GM12891 (cell line): ENCODE data around the gene SPATS2.
A peak's percentile ranks its signal among the peaks of the same experiment; 100 is the strongest.

ENCODE experiments used
- DNase-seq: peaks from one replicate; pipeline ENCODE4 v3.0.0; 2011; ENCODE audit warnings: low spot score; ENCODE audit not compliant: insufficient read length
- FAIRE-seq: peaks from 2 replicates; lab custom pipeline; 2011; peaks lifted over from hg19 to GRCh38; lab: Jason Lieb, UNC
- PAX5 ChIP-seq: IDR thresholded peaks from 2 replicates; pipeline ENCODE4 v1.6.1; 2011; ENCODE audit warnings: low read length, moderate library complexity, mild to moderate bottlenecking; ENCODE audit not compliant: insufficient read depth, severe bottlenecking
- POLR2A ChIP-seq: IDR thresholded peaks from 2 replicates; pipeline ENCODE4 v1.6.1; 2011; ENCODE audit warnings: low read depth, low read length, control low read depth
- POLR2AphosphoS5 ChIP-seq: IDR thresholded peaks from 2 replicates; pipeline ENCODE4 v1.6.1; 2011; ENCODE audit warnings: low read depth, low read length, control low read depth
- POU2F2 ChIP-seq: IDR thresholded peaks from 2 replicates; pipeline ENCODE4 v1.6.1; 2011; ENCODE audit warnings: low read depth, mild to moderate bottlenecking, control low read depth, low read length, moderate library complexity
- SPI1 ChIP-seq: IDR thresholded peaks from 2 replicates; pipeline ENCODE4 v1.6.1; 2011; ENCODE audit warnings: low read depth, low read length, control low read depth
- TAF1 ChIP-seq: IDR thresholded peaks from 2 replicates; pipeline ENCODE4 v1.6.1; 2011; ENCODE audit warnings: low read depth, low read length, control low read depth

Gene SPATS2

GRCh38 chr12:49404956-49405355 lies 37.7 kb downstream of the SPATS2 start:
- TF ChIP-seq POLR2A (no peak), POLR2AphosphoS5 (no peak), TAF1 (no peak)
- no peak for DNase-seq

GRCh38 chr12:49410818-49411217 lies 43.6 kb downstream of the SPATS2 start:
- TF ChIP-seq PAX5 (no peak), TAF1 (no peak), POU2F2 (no peak), POLR2A (no peak), POLR2AphosphoS5 (no peak), SPI1 (no peak)
- FAIRE-seq: no peak
- no peak for DNase-seq

More at GRCh38 chr12:49404956-49405355, 37.7 kb downstream of the SPATS2 start:
- no peak for FAIRE-seq

GRCh38 chr12:49413010-49413409 lies 45.7 kb downstream of the SPATS2 start:
- TF ChIP-seq SPI1 (no peak), POLR2A (no peak), POU2F2 (no peak), POLR2AphosphoS5 (no peak), TAF1 (no peak), PAX5 (no peak)
- DNase-seq: no peak
- FAIRE-seq: no peak

- DNase-seq (no peak), FAIRE-seq (no peak)
- no peak for TF ChIP-seq POU2F2
- TF ChIP-seq SPI1: no peak
Observed at GRCh38 chr12:49413796-49414195, 46.5 kb downstream of the SPATS2 start.

- no peak for FAIRE-seq
- no peak for TF ChIP-seq POU2F2
- TF ChIP-seq PAX5: no peak
- no peak for TF ChIP-seq TAF1
- no peak for TF ChIP-seq SPI1
- no peak for TF ChIP-seq POLR2A
- no peak for TF ChIP-seq POLR2AphosphoS5
Observed at GRCh38 chr12:49414364-49414763, 47.1 kb downstream of the SPATS2 start.

GRCh38 chr12:49415521-49415970 lies 48.3 kb downstream of the SPATS2 start:
- DNase-seq: no peak
- FAIRE-seq: no peak
- TF ChIP-seq PAX5 (no peak), POU2F2 (no peak), POLR2A (no peak), SPI1 (no peak), POLR2AphosphoS5 (no peak), TAF1 (no peak)

More at GRCh38 chr12:49414364-49414763, 47.1 kb downstream of the SPATS2 start:
- DNase-seq: no peak

GRCh38 chr12:49416892-49417291 lies 49.6 kb downstream of the SPATS2 start:
- DNase-seq (no peak), FAIRE-seq (no peak)
- no peak for TF ChIP-seq POU2F2
- peak; percentile 13; the same call in 1 of the 2 replicates for TF ChIP-seq SPI1

- FAIRE-seq (no peak), DNase-seq (no peak)
- TF ChIP-seq SPI1: no peak
- no peak for TF ChIP-seq PAX5
- TF ChIP-seq TAF1: no peak
- TF ChIP-seq POU2F2: no peak
- no peak for TF ChIP-seq POLR2AphosphoS5
- TF ChIP-seq POLR2A: no peak
Observed at GRCh38 chr12:49417558-49417957, 50.3 kb downstream of the SPATS2 start.

- no peak for TF ChIP-seq POU2F2
- no peak for TF ChIP-seq SPI1
- TF ChIP-seq PAX5: no peak
- TF ChIP-seq POLR2A: no peak
- TF ChIP-seq POLR2AphosphoS5: no peak
- TF ChIP-seq TAF1: no peak
- DNase-seq (no peak), FAIRE-seq (no peak)
Observed at GRCh38 chr12:49420556-49420955, 53.3 kb downstream of the SPATS2 start.

GRCh38 chr12:49422114-49422513 lies 54.9 kb downstream of the SPATS2 start:
- FAIRE-seq: no peak
- no peak for DNase-seq
- TF ChIP-seq PAX5 (no peak), SPI1 (no peak), TAF1 (no peak), POU2F2 (no peak), POLR2A (no peak), POLR2AphosphoS5 (no peak)
